HG02973 (cell line): ENCODE measurements around the gene VEGFC.

Source experiments
- ATAC-seq: cut with Tn5 transposase; IDR thresholded peaks from one replicate; pipeline ENCODE4 v1.9.1; 2021; ENCODE audit warnings: moderate library complexity; ENCODE audit not compliant: unreplicated experiment

Gene VEGFC, protein sequence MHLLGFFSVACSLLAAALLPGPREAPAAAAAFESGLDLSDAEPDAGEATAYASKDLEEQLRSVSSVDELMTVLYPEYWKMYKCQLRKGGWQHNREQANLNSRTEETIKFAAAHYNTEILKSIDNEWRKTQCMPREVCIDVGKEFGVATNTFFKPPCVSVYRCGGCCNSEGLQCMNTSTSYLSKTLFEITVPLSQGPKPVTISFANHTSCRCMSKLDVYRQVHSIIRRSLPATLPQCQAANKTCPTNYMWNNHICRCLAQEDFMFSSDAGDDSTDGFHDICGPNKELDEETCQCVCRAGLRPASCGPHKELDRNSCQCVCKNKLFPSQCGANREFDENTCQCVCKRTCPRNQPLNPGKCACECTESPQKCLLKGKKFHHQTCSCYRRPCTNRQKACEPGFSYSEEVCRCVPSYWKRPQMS

GRCh38 chr4:176792326-176793059 lies at the start of gene VEGFC:
TSS of gene VEGFC (minus strand) at chr4:176792922. CDS start at chr4:176792311, 611 bp downstream.
- peak; percentile 72 for ATAC-seq

GRCh38 chr4:176841711-176842112 lies 49.0 kb upstream of the VEGFC start:
- ATAC-seq, result no peak

DNA sequence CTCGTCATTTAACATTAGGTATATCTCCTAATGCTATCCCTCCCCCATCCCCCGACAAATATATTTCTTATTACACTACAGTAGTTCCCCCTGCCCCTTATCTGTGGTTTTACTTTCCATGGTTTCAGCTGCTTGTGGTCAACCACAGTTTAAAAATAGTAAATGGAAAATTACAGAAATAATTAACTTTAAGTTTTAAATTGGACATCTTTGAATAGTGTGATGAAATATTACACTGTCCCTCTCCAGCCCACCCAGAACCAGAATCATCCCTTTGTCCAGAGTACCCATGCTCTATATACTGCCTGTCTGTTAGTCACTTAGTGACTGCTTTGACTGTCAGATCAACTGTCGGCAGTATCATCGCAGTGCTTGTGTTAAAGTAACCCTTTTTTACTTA lies 47.4 kb upstream of the VEGFC start:
- no peak for ATAC-seq

DNA sequence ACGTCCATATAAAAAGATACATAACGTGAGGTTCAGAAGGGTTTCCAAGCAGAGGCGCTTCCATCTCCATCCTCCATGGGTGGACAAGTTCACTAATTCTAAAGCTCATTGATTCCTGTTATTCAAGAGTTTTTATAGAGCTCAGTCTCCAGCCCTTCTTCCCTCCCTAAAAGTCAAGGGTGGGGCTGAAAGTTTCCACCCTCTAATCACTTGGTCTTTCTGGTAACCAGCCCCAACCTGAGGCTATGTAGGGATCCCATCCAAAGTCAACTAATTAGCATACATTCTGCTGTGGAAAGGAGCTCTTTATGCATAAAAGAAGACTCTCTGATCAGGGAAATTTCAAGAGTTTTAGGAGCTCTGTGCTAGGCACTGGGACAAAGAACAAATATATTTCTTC lies 46.9 kb upstream of the VEGFC start:
- ATAC-seq, result no peak

DNA sequence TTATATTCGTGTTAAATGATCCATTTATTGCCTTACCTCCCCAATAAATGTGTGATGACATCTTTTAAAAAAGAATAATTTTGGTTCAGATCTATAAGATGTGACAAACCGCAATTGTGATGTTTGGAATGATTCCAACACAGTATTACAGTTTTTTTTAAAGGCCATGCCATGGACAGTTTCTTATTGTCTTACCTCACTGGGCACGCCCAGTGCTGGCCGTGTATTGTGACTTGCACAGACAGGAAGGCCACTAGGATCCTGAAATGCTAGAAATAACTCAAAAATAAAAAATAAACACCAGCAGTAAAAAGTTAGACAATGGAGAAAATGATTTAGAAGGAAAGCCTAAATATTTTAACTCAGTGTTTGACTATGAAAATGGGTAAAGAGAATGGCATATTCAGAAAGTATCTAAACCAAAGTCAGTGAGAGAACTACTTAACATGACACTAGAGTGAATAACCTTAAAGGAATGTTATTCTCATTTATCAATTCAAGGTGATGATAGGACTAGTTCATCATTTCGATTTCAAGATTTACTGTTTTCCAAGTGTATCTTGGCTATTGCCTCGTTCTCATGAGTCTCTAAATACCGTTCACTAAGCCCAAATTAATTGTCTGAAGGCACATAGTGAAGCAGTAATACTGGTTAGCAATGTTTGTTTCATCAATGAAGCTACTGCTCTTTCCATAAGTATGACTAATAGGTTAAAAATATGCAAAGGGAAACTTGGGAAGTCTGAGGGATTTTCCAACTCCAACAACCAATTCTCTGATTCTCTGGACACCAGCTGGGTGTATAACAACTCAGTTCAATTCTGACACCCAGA lies 46.1 kb upstream of the VEGFC start:
- no peak for ATAC-seq

- ATAC-seq, result no peak
These were observed 44.6 kb upstream of the VEGFC start for GRCh38 chr4:176837169-176837895.

DNA sequence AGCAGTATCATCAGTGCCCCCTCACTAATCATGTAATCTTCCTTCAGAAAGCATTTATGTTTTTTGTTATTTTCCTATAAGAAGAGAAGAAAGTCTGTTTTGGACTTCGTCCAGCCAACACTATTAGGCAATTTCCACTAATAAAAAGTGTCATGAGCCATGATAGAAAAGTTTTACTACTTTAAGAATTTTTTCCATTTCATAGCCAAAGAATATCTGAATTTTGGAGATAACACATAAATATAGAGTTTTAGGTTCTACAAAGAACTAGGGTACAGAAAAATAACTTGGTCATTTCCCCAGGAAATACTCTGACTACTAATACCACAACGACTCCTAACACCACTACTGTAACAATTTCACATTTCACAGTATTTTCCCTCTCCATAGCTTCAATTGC lies 41.8 kb upstream of the VEGFC start:
- ATAC-seq, result no peak

GRCh38 chr4:176833400-176834175 lies 40.9 kb upstream of the VEGFC start:
- no peak for ATAC-seq

DNA sequence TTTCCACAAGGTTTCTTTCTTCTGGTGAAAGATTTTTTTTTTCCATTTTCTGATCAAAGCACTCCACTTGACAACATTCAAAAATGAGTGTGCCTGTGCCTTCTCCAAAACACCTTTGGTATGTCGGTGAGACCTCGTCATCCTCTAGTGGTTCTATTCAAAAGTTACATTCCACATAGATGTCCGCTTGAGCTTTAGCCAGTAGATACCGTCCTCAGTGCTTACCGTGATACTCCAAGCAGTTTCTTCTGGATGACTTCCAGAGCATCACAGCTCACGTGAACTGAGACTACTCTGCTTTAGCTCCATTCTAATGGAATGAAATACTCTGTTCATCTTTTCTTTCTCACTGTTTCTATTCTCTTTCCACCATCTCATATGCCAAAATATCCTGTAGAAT lies 38.2 kb upstream of the VEGFC start:
- no peak for ATAC-seq

DNA sequence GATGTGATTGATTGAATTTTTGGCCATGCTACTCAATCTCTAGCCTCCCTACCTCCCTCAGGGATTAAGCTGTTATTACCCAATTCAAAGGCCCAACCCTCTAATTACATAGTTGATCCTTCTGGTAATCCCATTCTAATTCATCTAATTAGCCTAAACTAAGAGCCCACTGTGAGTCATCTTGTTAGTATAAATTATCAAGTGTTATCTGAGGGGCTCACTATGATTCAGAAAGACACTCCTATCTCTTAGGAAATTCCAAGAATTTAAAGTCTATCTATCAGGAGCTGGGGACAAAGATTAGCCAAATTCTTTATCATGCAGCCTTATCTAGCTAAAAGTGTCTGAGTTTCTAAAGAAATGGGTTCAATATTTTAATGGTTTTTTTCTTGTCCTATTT lies 32.9 kb upstream of the VEGFC start:
- ATAC-seq, result no peak

DNA sequence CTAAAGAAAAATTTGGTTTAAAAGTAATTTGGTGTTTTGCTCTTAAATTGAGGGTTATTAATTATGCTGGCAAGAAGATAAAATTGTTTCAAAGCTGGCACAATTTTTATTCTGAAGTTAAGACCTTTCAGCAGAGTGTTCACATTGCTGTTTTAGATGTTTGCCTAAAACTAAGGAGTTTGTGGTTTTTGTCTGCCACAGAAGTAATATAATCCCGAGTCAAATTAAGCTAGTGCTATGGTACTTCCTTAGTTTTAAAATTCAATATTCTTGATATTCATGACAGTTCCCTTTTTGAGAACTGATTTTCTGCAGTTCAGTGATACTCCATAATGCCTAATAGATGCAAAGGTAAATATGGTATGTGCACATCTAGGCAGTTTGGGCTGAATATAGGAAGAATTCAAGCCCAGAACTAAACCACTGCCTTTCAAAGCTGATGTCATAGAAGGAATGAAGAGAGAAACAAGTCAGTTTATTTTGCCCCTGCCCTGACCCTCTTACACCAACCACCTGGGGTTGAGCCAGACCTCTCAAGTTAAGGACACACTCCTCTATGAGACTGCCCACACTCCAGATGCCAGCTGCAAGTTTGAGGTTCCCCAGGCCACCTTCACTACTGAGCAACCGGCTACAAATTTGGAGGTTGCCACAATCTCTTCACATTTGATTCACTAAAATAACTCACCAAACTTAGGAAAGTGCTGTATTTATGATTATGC lies 32.1 kb upstream of the VEGFC start:
- no peak for ATAC-seq

DNA sequence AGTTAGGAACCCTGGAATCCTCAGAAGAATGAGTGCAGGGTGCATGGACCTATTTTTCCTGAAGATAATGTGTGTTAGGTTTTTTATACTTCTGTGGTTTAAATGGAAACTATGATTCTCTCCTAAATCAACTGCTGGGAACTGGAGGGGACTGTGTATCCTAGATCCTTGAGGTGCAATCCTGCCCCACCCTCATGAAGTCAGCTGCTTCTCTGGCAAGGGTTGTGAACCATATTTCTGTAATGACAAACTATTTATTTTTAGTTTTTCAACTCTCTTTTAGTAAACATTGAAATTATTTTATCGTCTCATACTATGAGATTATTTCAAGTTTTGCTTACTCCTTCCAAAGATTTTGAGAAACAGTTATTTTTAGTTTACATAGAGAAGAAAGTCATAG lies 25.8 kb upstream of the VEGFC start:
- ATAC-seq, result no peak

GRCh38 chr4:176817204-176817603 lies 24.5 kb upstream of the VEGFC start:
- ATAC-seq, result peak; percentile 74

- no peak for ATAC-seq
These were observed 22.0 kb upstream of the VEGFC start for GRCh38 chr4:176814770-176815169.

GRCh38 chr4:176810481-176811249 lies 17.9 kb upstream of the VEGFC start:
- no peak for ATAC-seq

- ATAC-seq, result no peak
These were observed 14.2 kb upstream of the VEGFC start for GRCh38 chr4:176806778-176807375.

GRCh38 chr4:176805155-176805554 lies 12.4 kb upstream of the VEGFC start:
- no peak for ATAC-seq

- ATAC-seq, result no peak
These were observed 8.3 kb upstream of the VEGFC start for GRCh38 chr4:176800891-176801534.
